K562 (cell line): ENCODE results near the gene PITPNM1. TPM values are rescaled to one million over a fixed set of nuclear protein-coding genes. Genes with fewer than 3 reads are reported as not detected.

Experiments used
- ARID1B ChIP-seq: fragments of 450-650 bp; IDR thresholded peaks from 2 replicates; pipeline ENCODE4 v1.6.1; 2016; ENCODE audit warnings: antibody characterized with exemption, mild to moderate bottlenecking, inconsistent platforms
- BCOR ChIP-seq: fragments of 450-650 bp; IDR thresholded peaks from 2 replicates; pipeline ENCODE4 v1.6.1; 2016
- CBX1 ChIP-seq: sonication (generic); IDR thresholded peaks from 2 replicates; pipeline ENCODE4 v1.6.1; 2016; ENCODE audit warnings: antibody characterized with exemption, low read depth, mild to moderate bottlenecking
- CCNT2 ChIP-seq: IDR thresholded peaks from 2 replicates; pipeline ENCODE4 v1.6.1; 2011; ENCODE audit warnings: borderline replicate concordance, low read depth, mild to moderate bottlenecking, moderate library complexity, mixed read lengths, low read length; ENCODE audit not compliant: insufficient read length; ENCODE audit errors: extremely low read depth
- FOS ChIP-seq: IDR thresholded peaks from 3 replicates; pipeline ENCODE4 v1.6.1; 2011; ENCODE audit not compliant: insufficient read length; ENCODE audit errors: extremely low read depth
- FOXJ2 ChIP-seq: fragments of 200-800 bp; sonication (Bioruptor generic); IDR thresholded peaks from 2 replicates; pipeline ENCODE4 v1.6.1; 2016; ENCODE audit warnings: missing genetic modification characterization, missing compliant biosample characterization
- GABPA ChIP-seq: fragments of 200-800 bp; sonication (Bioruptor generic); conservative IDR thresholded peaks from 2 replicates; pipeline ENCODE4 v1.6.1; 2016; ENCODE audit warnings: low read depth, missing genetic modification characterization, missing compliant biosample characterization
- MXI1 ChIP-seq: IDR thresholded peaks from 2 replicates; pipeline ENCODE4 v1.6.1; 2011; ENCODE audit warnings: low read depth, mild to moderate bottlenecking, improper control_type of control experiment, low read length
- NCOA2 ChIP-seq, 2 experiments: fragments of 450-650 bp; IDR thresholded peaks; 2 replicates each; pipeline ENCODE4 v1.6.1; 2018; ENCODE audit warnings: mild to moderate bottlenecking in 2 of 2, moderate library complexity in 1 of 2; ENCODE audit not compliant: partially characterized antibody in 2 of 2
- NONO ChIP-seq, 2 experiments: fragments of 200-400 bp in 1 of 2; fragments of 450-650 bp in 1 of 2; formaldehyde crosslinking in 1 of 2; IDR thresholded peaks; 2 replicates each; pipeline ENCODE4 v1.6.1; 2017; ENCODE audit warnings: low read depth in 2 of 2, mild to moderate bottlenecking in 2 of 2, moderate library complexity in 2 of 2, low read length in 1 of 2
- RB1 ChIP-seq: fragments of 450-650 bp; IDR thresholded peaks from 2 replicates; pipeline ENCODE4 v1.6.1; 2017; ENCODE audit warnings: low read depth, mild to moderate bottlenecking
- RUNX1 ChIP-seq: sonication (generic); IDR thresholded peaks from 2 replicates; pipeline ENCODE4 v1.6.1; 2016; ENCODE audit warnings: antibody characterized with exemption, low read depth
- TEAD4 ChIP-seq, 2 experiments: sonication (generic) in 1 of 2; formaldehyde crosslinking in 1 of 2; IDR thresholded peaks; 2 replicates each; pipeline versions ENCODE4 v1.6.1 to v1.8.0; 2012 to 2022; ENCODE audit warnings: borderline replicate concordance in 1 of 2, inconsistent platforms in 1 of 2, low read length in 1 of 2, mild to moderate bottlenecking in 1 of 2, missing genetic modification reagents in 1 of 2
- ZBTB12 ChIP-seq: fragments of 250-450 bp; sonication (Bioruptor Pico); IDR thresholded peaks from 2 replicates; pipeline ENCODE4 v1.4.0; 2020
- ZKSCAN3 ChIP-seq: fragments of 250-450 bp; sonication (Bioruptor Pico); IDR thresholded peaks from 2 replicates; pipeline ENCODE4 v1.4.0; 2020
- ZNF146 ChIP-seq: IDR thresholded peaks from one replicate; pipeline ENCODE4 v1.6.1; 2018; ENCODE audit warnings: missing compliant biosample characterization; ENCODE audit not compliant: unreplicated experiment
- ZNF57 ChIP-seq: fragments of 450-650 bp; formaldehyde crosslinking; IDR thresholded peaks from 2 replicates; pipeline ENCODE4 v1.4.0; 2020; ENCODE audit warnings: mild to moderate bottlenecking, moderate library complexity
- ZNF780A ChIP-seq: fragments of 250-450 bp; sonication (Bioruptor Pico); IDR thresholded peaks from 2 replicates; pipeline ENCODE4 v1.5.0; 2021; ENCODE audit warnings: mild to moderate bottlenecking
- ZNF785 ChIP-seq: fragments of 250-450 bp; sonication (Bioruptor Pico); IDR thresholded peaks from 2 replicates; pipeline ENCODE4 v1.4.0; 2020; ENCODE audit warnings: mild to moderate bottlenecking
- polyA plus RNA-seq, 8 experiments: library from polyadenylated mRNA; depleted of rRNA in 4 of 8; stranded (reverse) in 5 of 8; unstranded in 3 of 8; fragments of >200 nt; fragmentation: Nextera tagmentation in 2 of 8; fragmentation: Illumina TruSeq in 1 of 8; extraction: Ambion mirVana in 2 of 8; extraction: Trizol in 1 of 8; gene quantifications; 2 replicates each; pipeline versions ENCODE4 v1.2.1 to v1.2.3, GENCODE V29; 2011 to 2014; ENCODE audit warnings: inconsistent platforms in 1 of 8, missing spikeins in 1 of 8
- total RNA-seq, 7 experiments: library from RNA; depleted of rRNA in 6 of 7; stranded (reverse); fragments of >200 nt in 6 of 7; fragmentation: Illumina TruSeq in 2 of 7; extraction: Trizol in 2 of 7; gene quantifications; 2 replicates each; pipeline versions ENCODE4 v1.2.1 to v1.2.3, GENCODE V29; 2011 to 2021; ENCODE audit warnings: low replicate concordance in 1 of 7
- TF ChIP-seq, protein P1 (sequence below), 2 experiments: fragments of 450-650 bp; IDR thresholded peaks; 2 replicates each; pipeline ENCODE4 v1.6.1; 2018; ENCODE audit warnings: mild to moderate bottlenecking in 2 of 2, low read depth in 1 of 2; ENCODE audit not compliant: partially characterized antibody in 2 of 2
- TF ChIP-seq, protein P2 (sequence below): fragments of 450-650 bp; IDR thresholded peaks from 2 replicates; pipeline ENCODE4 v1.6.1; 2014; ENCODE audit warnings: low read depth, mild to moderate bottlenecking, moderate library complexity, borderline replicate concordance
- TF ChIP-seq, protein P3 (sequence below): fragments of 250-450 bp; sonication (Bioruptor Pico); IDR thresholded peaks from 2 replicates; pipeline ENCODE4 v1.8.0; 2021; ENCODE audit warnings: moderate library complexity, mild to moderate bottlenecking, inconsistent platforms

The PITPNM1 gene
- total and polyA plus RNA-seq, 9 of the 15 experiments (the other 6 are each of a cell fraction or from before 2014, with no cell fraction given) = 0.11 to 53.7 (median 16.0) TPM

DNA sequence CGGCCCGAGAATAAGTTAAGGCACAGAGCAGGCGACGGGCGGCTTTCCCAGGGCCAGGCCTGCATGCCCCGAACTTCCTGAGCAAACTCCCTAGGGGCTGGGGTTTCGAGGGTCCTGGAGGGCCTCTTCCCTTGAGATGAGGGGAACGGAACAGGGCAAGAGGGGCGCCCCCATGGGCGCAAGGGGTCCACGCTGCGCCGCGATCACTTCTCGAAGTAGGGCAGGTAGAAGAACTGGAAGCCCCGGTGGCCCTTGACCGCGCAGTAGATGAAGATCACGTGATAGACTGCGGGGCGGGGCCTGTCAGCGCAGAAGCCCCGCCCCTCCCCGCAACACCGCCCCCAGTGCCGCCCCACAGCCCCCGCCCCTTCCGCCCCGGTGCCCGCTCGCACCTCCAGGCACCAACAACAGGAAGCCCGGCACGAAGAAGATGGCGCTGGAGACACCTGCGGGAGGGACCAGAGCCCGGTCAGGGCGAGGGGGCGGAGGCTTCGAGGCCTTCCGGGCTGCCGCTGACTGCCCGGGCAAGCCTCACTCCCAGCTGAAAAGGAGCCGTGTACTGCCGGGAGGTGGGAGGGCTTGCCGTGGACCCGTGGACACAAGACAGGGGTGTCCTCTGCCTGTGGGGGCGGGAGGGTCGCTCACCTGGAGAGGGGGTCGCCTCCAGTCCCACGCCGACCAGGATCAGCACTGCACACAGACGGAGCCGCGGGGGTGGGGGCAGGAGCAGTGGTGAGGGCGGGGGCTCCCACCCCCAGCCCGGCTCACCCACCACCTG is 40.6 kb downstream of the PITPNM1 start (continued):
- TF ChIP-seq TEAD4 (IDR thresholded peaks at IDR 0.05; ENCODE audit: low read length) (no peak), TEAD4 (CRISPR knock-in tag; IDR thresholded peaks at IDR 0.05; ENCODE audit: borderline replicate concordance) (no peak), ZNF57 (CRISPR knock-in tag) (no peak), ZNF785 (CRISPR knock-in tag) (no peak), MXI1 (no peak), FOXJ2 (tag) (no peak), ZBTB12 (CRISPR knock-in tag) (no peak), NCOA2 (IDR thresholded peaks at IDR 0.05; ENCODE audit: partially characterized antibody in 2 of 2) (no peak), BCOR (no peak), NONO (IDR thresholded peaks at IDR 0.05; ENCODE audit: low read depth in 2 of 2, low read length in 1 of 2) (no peak), ZNF146 (CRISPR knock-in tag) (no peak), CBX1 (peak; percentile 28; the same call in 1 of the 2 replicates), ZNF780A (CRISPR knock-in tag) (peak; percentile 70; the same call in 1 of the 2 replicates), GABPA (tag) (peak; percentile 87), RB1 (no peak), RUNX1 (no peak), CCNT2 (no peak), ZKSCAN3 (no peak), FOS (no peak), ARID1B (no peak)
- TF ChIP-seq, protein P1, sequence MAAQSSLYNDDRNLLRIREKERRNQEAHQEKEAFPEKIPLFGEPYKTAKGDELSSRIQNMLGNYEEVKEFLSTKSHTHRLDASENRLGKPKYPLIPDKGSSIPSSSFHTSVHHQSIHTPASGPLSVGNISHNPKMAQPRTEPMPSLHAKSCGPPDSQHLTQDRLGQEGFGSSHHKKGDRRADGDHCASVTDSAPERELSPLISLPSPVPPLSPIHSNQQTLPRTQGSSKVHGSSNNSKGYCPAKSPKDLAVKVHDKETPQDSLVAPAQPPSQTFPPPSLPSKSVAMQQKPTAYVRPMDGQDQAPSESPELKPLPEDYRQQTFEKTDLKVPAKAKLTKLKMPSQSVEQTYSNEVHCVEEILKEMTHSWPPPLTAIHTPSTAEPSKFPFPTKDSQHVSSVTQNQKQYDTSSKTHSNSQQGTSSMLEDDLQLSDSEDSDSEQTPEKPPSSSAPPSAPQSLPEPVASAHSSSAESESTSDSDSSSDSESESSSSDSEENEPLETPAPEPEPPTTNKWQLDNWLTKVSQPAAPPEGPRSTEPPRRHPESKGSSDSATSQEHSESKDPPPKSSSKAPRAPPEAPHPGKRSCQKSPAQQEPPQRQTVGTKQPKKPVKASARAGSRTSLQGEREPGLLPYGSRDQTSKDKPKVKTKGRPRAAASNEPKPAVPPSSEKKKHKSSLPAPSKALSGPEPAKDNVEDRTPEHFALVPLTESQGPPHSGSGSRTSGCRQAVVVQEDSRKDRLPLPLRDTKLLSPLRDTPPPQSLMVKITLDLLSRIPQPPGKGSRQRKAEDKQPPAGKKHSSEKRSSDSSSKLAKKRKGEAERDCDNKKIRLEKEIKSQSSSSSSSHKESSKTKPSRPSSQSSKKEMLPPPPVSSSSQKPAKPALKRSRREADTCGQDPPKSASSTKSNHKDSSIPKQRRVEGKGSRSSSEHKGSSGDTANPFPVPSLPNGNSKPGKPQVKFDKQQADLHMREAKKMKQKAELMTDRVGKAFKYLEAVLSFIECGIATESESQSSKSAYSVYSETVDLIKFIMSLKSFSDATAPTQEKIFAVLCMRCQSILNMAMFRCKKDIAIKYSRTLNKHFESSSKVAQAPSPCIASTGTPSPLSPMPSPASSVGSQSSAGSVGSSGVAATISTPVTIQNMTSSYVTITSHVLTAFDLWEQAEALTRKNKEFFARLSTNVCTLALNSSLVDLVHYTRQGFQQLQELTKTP (IDR thresholded peaks at IDR 0.05; ENCODE audit: low read depth in 1 of 2, partially characterized antibody in 2 of 2) = peak in 1 of 2 experiments; percentile 18
- TF ChIP-seq, protein P2, sequence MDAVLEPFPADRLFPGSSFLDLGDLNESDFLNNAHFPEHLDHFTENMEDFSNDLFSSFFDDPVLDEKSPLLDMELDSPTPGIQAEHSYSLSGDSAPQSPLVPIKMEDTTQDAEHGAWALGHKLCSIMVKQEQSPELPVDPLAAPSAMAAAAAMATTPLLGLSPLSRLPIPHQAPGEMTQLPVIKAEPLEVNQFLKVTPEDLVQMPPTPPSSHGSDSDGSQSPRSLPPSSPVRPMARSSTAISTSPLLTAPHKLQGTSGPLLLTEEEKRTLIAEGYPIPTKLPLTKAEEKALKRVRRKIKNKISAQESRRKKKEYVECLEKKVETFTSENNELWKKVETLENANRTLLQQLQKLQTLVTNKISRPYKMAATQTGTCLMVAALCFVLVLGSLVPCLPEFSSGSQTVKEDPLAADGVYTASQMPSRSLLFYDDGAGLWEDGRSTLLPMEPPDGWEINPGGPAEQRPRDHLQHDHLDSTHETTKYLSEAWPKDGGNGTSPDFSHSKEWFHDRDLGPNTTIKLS = 0 out of 2 replicates have a peak, but pooled peaks have one; percentile 32
- TF ChIP-seq, protein P3, sequence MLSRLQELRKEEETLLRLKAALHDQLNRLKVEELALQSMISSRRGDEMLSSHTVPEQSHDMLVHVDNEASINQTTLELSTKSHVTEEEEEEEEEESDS (CRISPR knock-in tag) = no peak
